ENCODE results near the gene C22orf31.
A peak's percentile ranks its signal among the peaks of the same experiment; 100 is the strongest.

The C22orf31 gene

GRCh38 chr22:29061773-29062172, at the start of gene C22orf31:
Gene C22orf31, minus strand, starts transcription at chr22:29061831. Its CDS starts 39 bp downstream, at chr22:29061792.
- no peak for TF ChIP-seq POLR2A (IDR thresholded peaks at IDR 0.05; ENCODE audit: low read depth, low read length)
- FAIRE-seq, result no peak
- no peak for DNase-seq (ENCODE audit: insufficient read length, low spot score)

- no peak for FAIRE-seq
- TF ChIP-seq POLR2A (IDR thresholded peaks at IDR 0.05; ENCODE audit: low read depth, low read length), result no peak
- DNase-seq (ENCODE audit: insufficient read length, low spot score), result no peak
These were observed 49.3 kb upstream of the C22orf31 start for GRCh38 chr22:29110946-29111345.

- DNase-seq (ENCODE audit: insufficient read length, low spot score) (no peak), FAIRE-seq (no peak)
- no peak for TF ChIP-seq POLR2A (IDR thresholded peaks at IDR 0.05; ENCODE audit: low read depth, low read length)
These were observed 48.2 kb upstream of the C22orf31 start for GRCh38 chr22:29109822-29110221.

- DNase-seq (ENCODE audit: insufficient read length, low spot score) (peak; percentile 19), FAIRE-seq (no peak)
- TF ChIP-seq POLR2A (IDR thresholded peaks at IDR 0.05; ENCODE audit: low read depth, low read length), result no peak
These were observed 46.5 kb upstream of the C22orf31 start for GRCh38 chr22:29108137-29108536.

- DNase-seq (ENCODE audit: insufficient read length, low spot score) (no peak), FAIRE-seq (no peak)
- no peak for TF ChIP-seq POLR2A (IDR thresholded peaks at IDR 0.05; ENCODE audit: low read depth, low read length)
These were observed 45.2 kb upstream of the C22orf31 start for GRCh38 chr22:29106839-29107238.

- FAIRE-seq (no peak), DNase-seq (ENCODE audit: insufficient read length, low spot score) (no peak)
- no peak for TF ChIP-seq POLR2A (IDR thresholded peaks at IDR 0.05; ENCODE audit: low read depth, low read length)
These were observed 43.8 kb upstream of the C22orf31 start for GRCh38 chr22:29105468-29105867.

- FAIRE-seq, result no peak
- DNase-seq (ENCODE audit: insufficient read length, low spot score), result no peak
- TF ChIP-seq POLR2A (IDR thresholded peaks at IDR 0.05; ENCODE audit: low read depth, low read length), result no peak
These were observed 41.5 kb upstream of the C22orf31 start for GRCh38 chr22:29103121-29103520.

- DNase-seq (ENCODE audit: insufficient read length, low spot score) (no peak), FAIRE-seq (no peak)
- no peak for TF ChIP-seq POLR2A (IDR thresholded peaks at IDR 0.05; ENCODE audit: low read depth, low read length)
These were observed 40.7 kb upstream of the C22orf31 start for GRCh38 chr22:29102300-29102699.

GRCh38 chr22:29098296-29098695, 36.7 kb upstream of the C22orf31 start:
- FAIRE-seq, result no peak
- DNase-seq (ENCODE audit: insufficient read length, low spot score), result no peak
- TF ChIP-seq POLR2A (IDR thresholded peaks at IDR 0.05; ENCODE audit: low read depth, low read length), result no peak

- no peak for TF ChIP-seq POLR2A (IDR thresholded peaks at IDR 0.05; ENCODE audit: low read depth, low read length)
- DNase-seq (ENCODE audit: insufficient read length, low spot score), result no peak
- no peak for FAIRE-seq
These were observed 35.4 kb upstream of the C22orf31 start for GRCh38 chr22:29096736-29097669.

GRCh38 chr22:29095459-29095858, 33.8 kb upstream of the C22orf31 start:
- FAIRE-seq (no peak), DNase-seq (ENCODE audit: insufficient read length, low spot score) (no peak)
- no peak for TF ChIP-seq POLR2A (IDR thresholded peaks at IDR 0.05; ENCODE audit: low read depth, low read length)

GRCh38 chr22:29093501-29094300, 32.1 kb upstream of the C22orf31 start:
- peak; percentile 61 for FAIRE-seq
- DNase-seq (ENCODE audit: insufficient read length, low spot score), result no peak

GRCh38 chr22:29093030-29093429, 31.4 kb upstream of the C22orf31 start:
- FAIRE-seq (no peak), DNase-seq (ENCODE audit: insufficient read length, low spot score) (no peak)
- no peak for TF ChIP-seq POLR2A (IDR thresholded peaks at IDR 0.05; ENCODE audit: low read depth, low read length)

More at GRCh38 chr22:29093501-29094300, 32.1 kb upstream of the C22orf31 start:
- no peak for TF ChIP-seq POLR2A (IDR thresholded peaks at IDR 0.05; ENCODE audit: low read depth, low read length)

- FAIRE-seq (no peak), DNase-seq (ENCODE audit: insufficient read length, low spot score) (no peak)
- no peak for TF ChIP-seq POLR2A (IDR thresholded peaks at IDR 0.05; ENCODE audit: low read depth, low read length)
These were observed 30.6 kb upstream of the C22orf31 start for GRCh38 chr22:29092243-29092642.

Measured in H54 (cell line).